Osteoblast (primary cell): ENCODE results near the gene TERB2. TPM values are rescaled to one million over a fixed set of nuclear protein-coding genes. Genes with fewer than 3 reads are reported as not detected.
"Not testable (repeated sequence)": the region's sequence is repeated elsewhere in the genome, so short reads cannot be mapped to it uniquely, and the experiment has no call there.

Source experiments
- DNase-seq: peaks from one replicate; pipeline ENCODE4 v3.0.0; 2011; ENCODE audit warnings: low spot score, mixed read lengths; ENCODE audit not compliant: insufficient read length; ENCODE audit errors: missing footprints
- H2AFZ ChIP-seq: 2 replicates; pipeline ENCODE4 v1.6.0; 2011; ENCODE audit warnings: mild to moderate bottlenecking, low read length
- H3K27ac ChIP-seq: 2 replicates; pipeline ENCODE4 v1.5.1; 2011; ENCODE audit warnings: mild to moderate bottlenecking, low read depth, low read length, moderate library complexity
- H3K27me3 ChIP-seq: 2 replicates; pipeline ENCODE4 v1.6.0; 2012; ENCODE audit warnings: mild to moderate bottlenecking, control low read depth, inconsistent platforms, low read length, moderate library complexity; ENCODE audit not compliant: insufficient read depth
- H3K36me3 ChIP-seq: 2 replicates; pipeline ENCODE4 v1.5.1; 2011; ENCODE audit warnings: mild to moderate bottlenecking, low read length, control low read depth, moderate library complexity; ENCODE audit not compliant: insufficient read depth
- H3K4me1 ChIP-seq: 2 replicates; pipeline ENCODE4 v1.5.1; 2011; ENCODE audit warnings: mild to moderate bottlenecking, low read length, control low read depth, moderate library complexity; ENCODE audit not compliant: insufficient read depth
- H3K4me2 ChIP-seq: 2 replicates; pipeline ENCODE4 v1.6.0; 2011; ENCODE audit warnings: mild to moderate bottlenecking, low read length; ENCODE audit not compliant: insufficient read depth
- H3K4me3 ChIP-seq: fragments of 200-600 bp; sonication (generic); 3 replicates; pipeline ENCODE4 v1.5.1; 2012; ENCODE audit warnings: mild to moderate bottlenecking, low read length, inconsistent platforms; ENCODE audit not compliant: insufficient read depth
- H3K79me2 ChIP-seq: 2 replicates; pipeline ENCODE4 v1.6.0; 2012; ENCODE audit warnings: mild to moderate bottlenecking, low read length, control low read depth, inconsistent platforms; ENCODE audit not compliant: insufficient read depth
- H3K9me3 ChIP-seq: 2 replicates; pipeline ENCODE4 v1.5.1; 2011; ENCODE audit warnings: low read depth, low read length, control low read depth
- H4K20me1 ChIP-seq: 2 replicates; pipeline ENCODE4 v1.6.0; 2012; ENCODE audit warnings: mild to moderate bottlenecking, low read length, control low read depth; ENCODE audit not compliant: insufficient read depth
- total RNA-seq: library from RNA; depleted of rRNA; stranded (reverse); fragments of >200 nt; gene quantifications from 2 replicates; pipeline ENCODE4 v1.2.3, GENCODE V29; 2012
- TF ChIP-seq, protein P1 (sequence below): IDR thresholded peaks from 2 replicates; pipeline ENCODE4 v1.5.1; 2011; ENCODE audit warnings: mild to moderate bottlenecking, low read depth, low read length, moderate library complexity; ENCODE audit errors: extremely low read depth

Gene TERB2
- total RNA-seq, 1 donor, result not detected

DNA sequence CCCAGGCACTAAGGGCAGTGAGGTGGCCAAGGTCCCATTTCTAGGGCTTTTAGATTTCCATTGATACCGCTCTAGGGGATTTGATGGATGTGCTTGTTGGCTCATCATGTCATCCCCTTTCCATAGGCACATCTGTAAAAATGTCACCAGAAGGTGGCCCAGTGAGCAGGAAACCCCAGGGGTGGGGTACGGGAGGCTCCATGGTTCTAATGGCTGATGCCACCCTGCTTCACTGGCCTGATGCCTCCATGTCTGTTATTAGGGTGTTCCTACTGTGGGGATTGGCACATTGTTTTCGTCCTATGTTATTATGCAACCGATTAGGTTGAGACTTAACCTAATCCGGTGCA, 32.4 kb downstream of the TERB2 start:
- not testable (repeated sequence) for H3K4me2 ChIP-seq, H3K9me3 ChIP-seq, H3K4me3 ChIP-seq, H3K79me2 ChIP-seq, H2AFZ ChIP-seq, H4K20me1 ChIP-seq, DNase-seq, H3K27me3 ChIP-seq, H3K27ac ChIP-seq, H3K36me3 ChIP-seq, H3K4me1 ChIP-seq

DNA sequence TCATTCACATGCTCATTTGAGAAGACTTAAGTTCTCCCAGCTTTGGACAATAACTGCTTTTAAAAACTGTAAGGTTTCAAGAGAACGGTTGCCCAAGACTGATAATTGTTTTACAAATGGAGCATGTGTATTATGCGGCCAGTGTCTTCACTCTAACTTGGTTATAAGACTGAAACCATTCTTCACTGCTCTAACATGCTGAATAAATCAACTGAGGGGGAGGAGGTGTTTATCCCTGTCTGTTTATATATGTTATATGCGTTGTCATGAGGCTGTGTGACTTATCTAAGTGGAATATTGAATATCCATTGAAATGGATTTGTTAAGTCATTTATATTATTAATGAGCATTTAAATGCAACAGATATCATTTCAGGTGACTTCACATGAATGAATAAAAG, 41.1 kb downstream of the TERB2 start:
- not testable (repeated sequence) for H3K4me2 ChIP-seq, H3K4me1 ChIP-seq, H3K4me3 ChIP-seq, H3K36me3 ChIP-seq, H2AFZ ChIP-seq, H3K79me2 ChIP-seq, H3K27me3 ChIP-seq, H3K27ac ChIP-seq, H3K9me3 ChIP-seq, DNase-seq, H4K20me1 ChIP-seq

DNA sequence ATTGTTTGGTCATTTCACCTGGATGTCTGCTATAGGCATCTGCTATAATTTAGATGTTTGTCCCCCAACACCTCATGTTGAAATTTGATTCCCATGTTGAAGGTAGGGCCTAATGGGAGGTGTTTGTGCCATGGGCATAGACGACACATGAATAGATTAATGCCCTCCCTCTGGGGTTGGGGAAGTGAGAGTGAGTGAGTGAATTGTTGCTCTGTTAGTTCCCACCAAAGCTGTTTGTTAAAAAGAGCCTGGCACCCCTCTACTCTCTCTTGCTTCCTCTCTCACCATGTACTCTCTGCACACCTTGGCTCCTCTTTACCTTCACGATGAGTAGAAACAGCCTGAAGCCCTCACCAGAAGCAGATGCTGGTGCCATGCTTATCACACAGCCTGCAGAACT, 42.6 kb downstream of the TERB2 start:
- Histone ChIP-seq H4K20me1 (no peaks in the 10 kb centered on the region), H3K27me3 (no peaks in the 10 kb centered on the region), H3K9me3 (no peaks in the 10 kb centered on the region), H3K27ac (no peak overlapping the region), H3K4me3 (no peak overlapping the region), H3K36me3 (no peaks in the 10 kb centered on the region), H3K4me2 (no peak overlapping the region), H2AFZ (no peak overlapping the region), H3K4me1 (no peaks in the 10 kb centered on the region), H3K79me2 (no peaks in the 10 kb centered on the region)
- DNase-seq, result no peak
- TF ChIP-seq, protein P1, sequence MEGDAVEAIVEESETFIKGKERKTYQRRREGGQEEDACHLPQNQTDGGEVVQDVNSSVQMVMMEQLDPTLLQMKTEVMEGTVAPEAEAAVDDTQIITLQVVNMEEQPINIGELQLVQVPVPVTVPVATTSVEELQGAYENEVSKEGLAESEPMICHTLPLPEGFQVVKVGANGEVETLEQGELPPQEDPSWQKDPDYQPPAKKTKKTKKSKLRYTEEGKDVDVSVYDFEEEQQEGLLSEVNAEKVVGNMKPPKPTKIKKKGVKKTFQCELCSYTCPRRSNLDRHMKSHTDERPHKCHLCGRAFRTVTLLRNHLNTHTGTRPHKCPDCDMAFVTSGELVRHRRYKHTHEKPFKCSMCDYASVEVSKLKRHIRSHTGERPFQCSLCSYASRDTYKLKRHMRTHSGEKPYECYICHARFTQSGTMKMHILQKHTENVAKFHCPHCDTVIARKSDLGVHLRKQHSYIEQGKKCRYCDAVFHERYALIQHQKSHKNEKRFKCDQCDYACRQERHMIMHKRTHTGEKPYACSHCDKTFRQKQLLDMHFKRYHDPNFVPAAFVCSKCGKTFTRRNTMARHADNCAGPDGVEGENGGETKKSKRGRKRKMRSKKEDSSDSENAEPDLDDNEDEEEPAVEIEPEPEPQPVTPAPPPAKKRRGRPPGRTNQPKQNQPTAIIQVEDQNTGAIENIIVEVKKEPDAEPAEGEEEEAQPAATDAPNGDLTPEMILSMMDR, result no peak

- H4K20me1 ChIP-seq, H3K36me3 ChIP-seq, H3K27ac ChIP-seq, DNase-seq, H3K4me1 ChIP-seq, H2AFZ ChIP-seq, H3K9me3 ChIP-seq, H3K27me3 ChIP-seq, H3K4me3 ChIP-seq, H3K79me2 ChIP-seq, H3K4me2 ChIP-seq: not testable (repeated sequence)
These were observed 44.7 kb downstream of the TERB2 start for GRCh38 chr15:45001180-45001579.

DNA sequence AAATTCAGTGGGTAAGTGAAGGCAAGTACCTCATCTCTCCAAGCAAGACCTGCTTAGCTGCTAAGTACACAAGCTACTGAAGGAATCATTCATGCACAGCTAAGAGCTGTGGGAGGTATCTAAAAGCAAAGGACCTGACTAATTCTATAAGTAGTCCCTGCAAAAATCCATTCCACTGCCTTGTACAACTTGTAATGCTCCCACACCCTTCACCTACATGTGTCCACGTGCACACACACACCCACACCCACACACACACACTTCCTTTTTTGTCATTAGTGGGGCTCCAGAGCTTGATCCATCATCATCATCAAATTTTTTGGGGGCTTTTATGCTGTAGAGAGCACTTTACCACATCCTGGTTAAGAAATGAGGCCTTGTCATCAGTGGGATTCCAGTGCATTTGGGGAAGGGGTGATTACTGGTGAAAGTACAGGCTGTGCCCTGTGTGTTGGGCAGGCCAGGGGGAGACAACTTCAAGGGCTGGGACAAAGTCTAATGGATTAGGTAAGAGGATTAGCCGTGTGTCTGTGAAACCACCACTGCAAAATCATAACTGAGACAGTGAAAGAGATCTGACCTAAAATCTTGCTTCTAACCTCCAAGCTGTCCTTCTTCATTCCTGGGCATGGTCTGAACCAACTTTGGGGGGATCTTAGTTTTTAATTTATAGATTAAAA, 47.4 kb downstream of the TERB2 start:
- H4K20me1 ChIP-seq, H2AFZ ChIP-seq, H3K79me2 ChIP-seq, H3K4me1 ChIP-seq, DNase-seq, H3K27me3 ChIP-seq, H3K36me3 ChIP-seq, H3K4me2 ChIP-seq, H3K27ac ChIP-seq, H3K4me3 ChIP-seq, H3K9me3 ChIP-seq: not testable (repeated sequence)

- H4K20me1 ChIP-seq, H3K9me3 ChIP-seq, H3K27me3 ChIP-seq, H3K27ac ChIP-seq, H3K4me1 ChIP-seq, H3K4me2 ChIP-seq, H3K4me3 ChIP-seq, H2AFZ ChIP-seq, DNase-seq, H3K36me3 ChIP-seq, H3K79me2 ChIP-seq: not testable (repeated sequence)
These were observed 48.2 kb downstream of the TERB2 start for GRCh38 chr15:45004590-45005175.
